Bronchial epithelial cell (primary cell): ENCODE data around the gene HOGA1. TPM values are rescaled to one million over a fixed set of nuclear protein-coding genes. Genes with fewer than 3 reads are reported as not detected.

Experiments
- DNase-seq: peaks from one replicate; pipeline ENCODE4 v3.0.0-alpha.2; 2010; ENCODE audit warnings: low read depth
- FAIRE-seq: peaks from 2 replicates; lab custom pipeline; 2011; peaks lifted over from hg19 to GRCh38; lab: Jason Lieb, UNC
- H3K27me3 ChIP-seq: 2 replicates; pipeline ENCODE4 v1.5.1; 2011; ENCODE audit warnings: low read length; ENCODE audit not compliant: control insufficient read depth, insufficient read depth
- H3K36me3 ChIP-seq: 2 replicates; pipeline ENCODE4 v1.5.1; 2011; ENCODE audit warnings: low read length; ENCODE audit not compliant: control insufficient read depth, insufficient read depth
- H3K4me3 ChIP-seq: 2 replicates; pipeline ENCODE4 v1.5.1; 2011; ENCODE audit warnings: mild to moderate bottlenecking, low read depth, low read length, control low read depth
- CTCF ChIP-seq: IDR thresholded peaks from 2 replicates; pipeline ENCODE4 v1.5.1; 2011; ENCODE audit warnings: mild to moderate bottlenecking, moderate library complexity, low read length, control low read depth, inconsistent platforms; ENCODE audit not compliant: insufficient read depth, severe bottlenecking
- total RNA-seq: library from RNA; depleted of rRNA; stranded (reverse); fragments of >200 nt; gene quantifications from 2 replicates; pipeline ENCODE4 v1.2.1, GENCODE V29; 2014

The HOGA1 gene
- 0.13 and 0.26 TPM in 2 replicates for total RNA-seq

DNA sequence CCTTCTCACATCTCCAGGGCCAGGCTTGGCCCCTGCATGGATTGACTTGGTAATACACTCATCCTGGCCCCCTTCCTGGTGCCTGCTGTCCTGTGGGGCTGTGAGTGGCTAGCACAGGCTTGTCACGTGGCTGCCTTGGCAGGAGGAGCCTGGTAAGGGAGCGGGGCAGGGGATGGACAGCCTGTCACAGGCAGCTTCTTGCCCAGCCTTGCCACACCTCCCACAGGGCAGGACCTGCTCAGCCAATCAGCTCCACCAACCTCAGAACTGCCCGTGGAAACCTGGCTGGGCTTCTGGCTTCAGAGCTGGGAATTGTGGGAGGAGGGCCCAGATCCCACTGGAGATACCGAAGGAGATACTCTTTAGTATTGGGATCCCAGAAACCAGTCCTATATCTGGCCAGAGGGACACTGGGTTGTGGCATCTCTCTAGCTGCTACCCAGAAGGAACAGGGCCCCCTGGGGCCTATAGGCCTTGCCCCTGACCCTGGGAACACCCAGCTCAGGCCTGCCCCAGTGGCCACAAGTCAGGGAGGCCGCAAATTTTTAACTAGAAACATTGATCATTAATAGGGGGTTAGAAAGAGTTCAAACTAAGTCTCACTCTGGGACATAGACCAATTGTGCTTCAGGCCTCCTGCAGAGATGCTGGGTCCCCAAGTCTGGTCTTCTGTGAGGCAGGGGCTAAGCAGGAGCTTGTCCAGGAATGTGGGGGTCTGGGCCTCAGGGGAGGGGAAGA lies at the start of gene HOGA1:
TSS of gene HOGA1 (plus strand) at position 330 of the 738 bp plus-strand sequence. CDS start at position 645, 315 bp downstream.
- no peak for TF ChIP-seq CTCF
- Histone ChIP-seq H3K27me3 (no peaks in the 10 kb centered on the region), H3K4me3 (no peak within 1 kb of the TSS), H3K36me3 (no peaks in the 10 kb centered on the region)
- DNase-seq, result peak; percentile 83
- FAIRE-seq, result peak; percentile 43

GRCh38 chr10:97534746-97535367 lies 49.3 kb upstream of the HOGA1 start:
- DNase-seq (no peak), FAIRE-seq (no peak)
- TF ChIP-seq CTCF, result peak; percentile 75
- H3K36me3 ChIP-seq, result no peaks in the 10 kb centered on the region
- H3K4me3 ChIP-seq, result no peak overlapping the region
- no peaks in the 10 kb centered on the region for H3K27me3 ChIP-seq

GRCh38 chr10:97537186-97537869 lies 46.9 kb upstream of the HOGA1 start:
- FAIRE-seq, result no peak
- DNase-seq, result no peak
- Histone ChIP-seq H3K4me3 (no peak overlapping the region), H3K27me3 (no peaks in the 10 kb centered on the region), H3K36me3 (no peaks in the 10 kb centered on the region)
- no peak for TF ChIP-seq CTCF

DNA sequence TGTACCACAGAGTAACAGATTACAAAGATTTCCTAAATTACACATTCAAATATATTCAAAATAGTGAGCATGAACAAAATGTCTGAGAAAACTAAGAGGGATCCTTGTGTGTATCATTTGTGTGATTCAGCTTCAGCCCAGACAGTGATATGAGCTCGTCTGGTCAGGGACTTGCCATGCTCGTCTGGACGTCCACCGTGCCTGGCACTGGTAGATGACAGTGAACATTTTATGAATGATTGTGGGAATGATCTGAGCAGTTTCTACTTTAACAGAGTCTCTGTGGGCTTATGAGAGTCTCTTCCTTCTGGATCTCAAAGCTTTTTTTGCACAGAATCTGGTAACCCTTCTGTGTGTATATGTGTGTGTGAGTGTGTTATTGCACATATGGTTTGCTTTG lies 45.8 kb upstream of the HOGA1 start:
- FAIRE-seq (no peak), DNase-seq (peak; percentile 59)
- Histone ChIP-seq H3K4me3 (no peak overlapping the region), H3K27me3 (no peaks in the 10 kb centered on the region), H3K36me3 (no peaks in the 10 kb centered on the region)
- no peak for TF ChIP-seq CTCF

DNA sequence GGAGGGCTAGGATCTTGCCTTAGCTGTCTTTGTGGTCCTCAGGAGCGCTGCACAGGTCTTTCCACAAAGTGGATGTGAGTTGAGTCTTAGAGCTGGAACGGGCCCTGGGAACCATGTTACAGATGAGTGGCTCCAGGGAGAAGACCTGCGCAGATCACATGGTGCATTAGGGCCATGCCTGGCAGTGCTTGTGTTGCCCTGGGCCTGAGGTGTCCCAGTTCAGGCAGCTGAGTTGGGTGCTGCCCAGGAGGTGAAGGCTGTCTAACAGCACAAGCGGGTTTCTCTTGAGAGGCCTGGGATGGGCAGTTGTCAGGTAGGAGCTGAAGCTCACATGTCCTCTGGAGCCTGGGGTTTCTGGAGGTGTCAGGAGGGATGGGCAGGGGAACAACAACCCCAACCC lies 45.4 kb upstream of the HOGA1 start:
- TF ChIP-seq CTCF, result no peak
- DNase-seq (no peak), FAIRE-seq (no peak)
- no peaks in the 10 kb centered on the region for H3K36me3 ChIP-seq
- no peak overlapping the region for H3K4me3 ChIP-seq
- no peaks in the 10 kb centered on the region for H3K27me3 ChIP-seq
